Glutamatergic neuron (in vitro differentiated cells): ENCODE results near the gene IL1RL2. TPM values are rescaled to one million over a fixed set of nuclear protein-coding genes. Genes with fewer than 3 reads are reported as not detected.

Source experiments
- DNase-seq: peaks from one replicate; pipeline ENCODE4 v3.0.0; 2022
- H3K27ac Mint-ChIP-seq: one replicate; pipeline ENCODE4 v1.8.0; 2020; ENCODE audit warnings: mild to moderate bottlenecking, mixed read lengths, inconsistent platforms; ENCODE audit not compliant: unreplicated experiment
- H3K27me3 Mint-ChIP-seq: one replicate; pipeline ENCODE4 v1.8.0; 2020; ENCODE audit warnings: mild to moderate bottlenecking, moderate library complexity, mixed read lengths, inconsistent platforms; ENCODE audit not compliant: unreplicated experiment
- H3K36me3 Mint-ChIP-seq: one replicate; pipeline ENCODE4 v1.8.0; 2020; ENCODE audit warnings: mild to moderate bottlenecking, mixed read lengths, inconsistent platforms; ENCODE audit not compliant: unreplicated experiment
- H3K4me1 Mint-ChIP-seq: one replicate; pipeline ENCODE4 v1.8.0; 2020; ENCODE audit warnings: mild to moderate bottlenecking, low read depth, mixed read lengths, inconsistent platforms; ENCODE audit not compliant: unreplicated experiment
- H3K4me3 Mint-ChIP-seq: one replicate; pipeline ENCODE4 v1.8.0; 2020; ENCODE audit warnings: mild to moderate bottlenecking, mixed read lengths, inconsistent platforms; ENCODE audit not compliant: unreplicated experiment
- H3K9me3 Mint-ChIP-seq: one replicate; pipeline ENCODE4 v1.8.0; 2020; ENCODE audit warnings: mild to moderate bottlenecking, moderate library complexity, mixed read lengths, inconsistent platforms; ENCODE audit not compliant: unreplicated experiment
- total RNA-seq: library from RNA; stranded (reverse); fragmentation: NEBNext Ultra II Directional; extraction: Animal tissue kit (Norgen Biotek cat#: 25700); gene quantifications from one replicate; pipeline ENCODE4 v1.2.1, GENCODE V29; 2021; ENCODE audit not compliant: unreplicated experiment
- TF ChIP-seq, protein P1 (sequence below): fragments of 200-600 bp; sonication (generic); IDR thresholded peaks from one replicate; pipeline ENCODE4 v1.5.0; 2021; ENCODE audit not compliant: partially characterized antibody, unreplicated experiment

Gene IL1RL2
- total RNA-seq, 1 donor from 2014 or later, result not detected

DNA sequence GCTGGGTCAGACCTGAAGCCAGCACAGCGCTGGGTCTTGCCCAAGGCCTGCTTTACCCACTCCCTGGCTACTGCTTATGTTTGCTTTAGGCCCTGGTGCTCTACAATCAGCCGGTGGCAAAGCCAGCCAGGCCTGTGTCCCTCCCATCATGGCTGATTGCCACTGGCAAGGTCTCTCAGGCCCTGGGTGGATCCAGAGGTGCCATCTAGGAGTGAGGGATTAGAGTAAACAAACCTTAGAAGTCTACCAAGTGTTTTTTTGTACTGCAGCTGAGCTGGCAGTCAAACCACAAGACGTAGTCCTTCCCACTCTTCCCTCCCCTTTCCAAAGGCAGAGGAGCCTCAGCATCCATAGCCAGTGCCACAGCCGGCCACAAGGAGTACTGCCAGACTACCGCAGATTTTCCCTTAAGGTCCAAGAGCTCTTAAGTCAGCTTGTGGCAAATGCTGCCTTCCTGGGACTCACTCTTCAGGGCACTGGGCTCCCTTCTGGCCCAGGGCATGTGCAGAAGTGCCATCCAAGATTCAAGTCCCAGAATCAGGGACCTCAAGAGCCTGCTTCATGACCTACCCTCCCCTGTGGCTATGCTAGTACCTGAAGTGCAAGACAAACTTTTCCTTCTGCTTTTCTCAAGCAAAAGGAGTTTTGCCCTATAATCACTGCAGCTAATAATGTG, 20.0 kb downstream of the IL1RL2 start:
- H3K9me3 Mint-ChIP-seq, result peaks cover 3% of the 10 kb centered on the region
- no peak overlapping the region for H3K4me3 Mint-ChIP-seq
- no peak for DNase-seq
- no peaks in the 10 kb centered on the region for H3K36me3 Mint-ChIP-seq
- no peaks in the 10 kb centered on the region for H3K4me1 Mint-ChIP-seq
- H3K27ac Mint-ChIP-seq, result no peak overlapping the region
- no peaks in the 10 kb centered on the region for H3K27me3 Mint-ChIP-seq
- TF ChIP-seq, protein P1, sequence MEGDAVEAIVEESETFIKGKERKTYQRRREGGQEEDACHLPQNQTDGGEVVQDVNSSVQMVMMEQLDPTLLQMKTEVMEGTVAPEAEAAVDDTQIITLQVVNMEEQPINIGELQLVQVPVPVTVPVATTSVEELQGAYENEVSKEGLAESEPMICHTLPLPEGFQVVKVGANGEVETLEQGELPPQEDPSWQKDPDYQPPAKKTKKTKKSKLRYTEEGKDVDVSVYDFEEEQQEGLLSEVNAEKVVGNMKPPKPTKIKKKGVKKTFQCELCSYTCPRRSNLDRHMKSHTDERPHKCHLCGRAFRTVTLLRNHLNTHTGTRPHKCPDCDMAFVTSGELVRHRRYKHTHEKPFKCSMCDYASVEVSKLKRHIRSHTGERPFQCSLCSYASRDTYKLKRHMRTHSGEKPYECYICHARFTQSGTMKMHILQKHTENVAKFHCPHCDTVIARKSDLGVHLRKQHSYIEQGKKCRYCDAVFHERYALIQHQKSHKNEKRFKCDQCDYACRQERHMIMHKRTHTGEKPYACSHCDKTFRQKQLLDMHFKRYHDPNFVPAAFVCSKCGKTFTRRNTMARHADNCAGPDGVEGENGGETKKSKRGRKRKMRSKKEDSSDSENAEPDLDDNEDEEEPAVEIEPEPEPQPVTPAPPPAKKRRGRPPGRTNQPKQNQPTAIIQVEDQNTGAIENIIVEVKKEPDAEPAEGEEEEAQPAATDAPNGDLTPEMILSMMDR, result no peak

DNA sequence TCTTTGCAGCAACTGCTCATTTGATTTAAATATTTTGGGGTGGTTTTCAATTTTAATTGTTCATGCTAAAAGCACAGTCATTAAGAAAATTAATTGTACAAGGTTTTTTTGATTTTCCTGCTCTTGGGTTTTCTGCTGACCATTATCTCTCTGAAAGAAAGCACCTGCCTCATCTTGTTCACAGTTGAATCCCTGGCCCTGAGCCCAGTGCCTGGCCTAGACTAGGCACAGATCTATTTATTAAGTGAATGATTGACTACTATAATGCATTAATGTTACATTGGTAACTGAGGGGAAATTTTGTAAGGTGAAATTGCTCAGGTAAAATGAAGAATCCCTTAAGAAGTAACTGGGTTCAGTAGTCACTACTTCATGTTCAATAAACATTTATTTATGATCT, 22.0 kb downstream of the IL1RL2 start:
- Mint-ChIP-seq H3K27me3 (no peaks in the 10 kb centered on the region), H3K4me1 (no peaks in the 10 kb centered on the region), H3K36me3 (no peaks in the 10 kb centered on the region), H3K9me3 (peaks cover 3% of the 10 kb centered on the region), H3K27ac (no peak overlapping the region), H3K4me3 (no peak overlapping the region)
- DNase-seq, result no peak
- TF ChIP-seq, protein P1, result no peak

DNA sequence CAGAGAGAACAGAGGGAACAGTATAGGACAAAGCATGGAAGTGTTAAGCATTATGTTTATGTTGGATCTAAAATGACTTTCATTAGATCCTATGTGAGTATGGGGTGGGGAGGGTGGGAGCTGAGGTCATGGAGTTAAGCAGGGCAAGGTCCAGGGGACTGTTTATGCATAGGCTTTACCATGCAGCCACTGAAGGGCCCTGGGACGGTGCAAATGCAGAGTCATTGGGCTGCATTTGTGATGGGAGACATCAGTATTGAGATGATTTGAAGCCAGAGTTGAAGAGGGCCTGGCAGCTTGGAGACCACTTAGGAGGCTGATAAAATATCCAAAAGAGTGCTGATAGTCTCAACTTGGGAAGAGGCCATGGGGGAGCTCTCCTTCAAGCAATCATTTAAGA, 22.7 kb downstream of the IL1RL2 start:
- Mint-ChIP-seq H3K36me3 (no peaks in the 10 kb centered on the region), H3K27ac (no peak overlapping the region), H3K4me3 (no peak overlapping the region), H3K9me3 (peaks cover 3% of the 10 kb centered on the region), H3K4me1 (no peaks in the 10 kb centered on the region), H3K27me3 (no peaks in the 10 kb centered on the region)
- TF ChIP-seq, protein P1, result no peak
- no peak for DNase-seq

DNA sequence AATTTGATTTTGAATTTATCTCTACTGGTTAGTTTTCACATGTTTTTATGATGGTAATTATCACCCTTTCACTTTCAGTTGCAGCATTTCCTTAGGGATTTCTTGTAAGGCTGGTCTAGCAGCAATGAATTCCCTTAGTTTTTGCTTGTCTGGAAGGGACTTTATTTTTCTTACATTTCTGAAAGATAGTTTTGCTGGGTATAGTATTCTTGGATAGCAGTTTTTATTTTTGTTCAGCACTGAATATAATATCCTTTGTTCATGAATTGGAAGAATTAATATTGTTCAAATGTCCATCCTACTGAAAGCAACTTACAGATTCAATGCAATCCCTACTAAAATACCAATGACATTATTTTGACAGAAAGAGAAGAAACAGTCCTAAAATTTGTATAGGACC, 30.2 kb downstream of the IL1RL2 start:
- no peaks in the 10 kb centered on the region for H3K4me1 Mint-ChIP-seq
- H3K27ac Mint-ChIP-seq, result no peak overlapping the region
- H3K27me3 Mint-ChIP-seq, result peaks cover 3% of the 10 kb centered on the region
- no peak overlapping the region for H3K4me3 Mint-ChIP-seq
- TF ChIP-seq, protein P1, result no peak
- DNase-seq, result no peak
- H3K36me3 Mint-ChIP-seq, result peaks cover 9% of the 10 kb centered on the region
- H3K9me3 Mint-ChIP-seq, result no peaks in the 10 kb centered on the region

DNA sequence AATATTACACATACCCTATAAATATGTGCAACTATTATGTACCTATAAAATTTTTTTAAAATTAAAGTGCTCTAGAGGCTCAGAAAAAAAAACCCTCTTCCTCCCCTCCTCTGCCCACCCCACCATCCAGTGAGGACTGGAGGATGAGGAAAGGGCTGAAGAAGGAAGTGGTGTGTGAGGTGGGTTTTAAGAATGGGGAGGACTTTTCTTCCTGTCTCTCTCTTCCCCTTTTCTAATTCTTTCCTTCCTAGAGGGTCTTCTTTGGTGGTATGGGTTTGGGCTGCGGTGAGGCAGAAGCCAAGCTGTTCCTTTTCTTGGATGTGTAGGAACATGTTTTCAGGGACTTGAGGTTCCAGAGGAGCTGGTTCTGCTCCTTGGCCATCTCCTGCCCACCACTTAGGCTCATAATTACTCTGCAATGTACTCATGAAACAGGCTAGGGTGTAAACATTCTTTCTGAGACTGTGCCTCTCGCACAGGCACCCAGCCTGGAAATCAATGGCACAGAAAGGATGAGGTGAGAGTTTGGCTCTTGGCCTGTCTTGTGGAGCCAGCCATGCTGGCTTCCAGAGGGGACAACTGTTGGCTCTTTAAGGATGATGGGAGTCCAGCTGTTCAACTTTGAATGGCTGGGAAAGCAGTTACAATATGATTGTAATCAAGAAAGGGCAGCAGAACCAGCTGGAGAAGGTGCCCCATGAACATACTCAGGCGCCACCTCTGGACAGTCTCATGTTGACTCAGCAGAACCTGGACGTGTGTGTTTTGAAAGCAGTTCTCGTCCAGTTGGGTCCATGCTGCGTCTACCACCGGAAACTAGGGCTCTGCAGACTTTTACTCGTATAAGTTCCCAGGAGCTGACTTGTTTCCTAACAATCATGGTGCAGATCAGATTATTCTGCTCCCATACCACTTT, 38.3 kb downstream of the IL1RL2 start:
- no peak for DNase-seq
- Mint-ChIP-seq H3K27ac (no peak overlapping the region), H3K4me1 (peaks cover 2% of the 10 kb centered on the region), H3K36me3 (no peaks in the 10 kb centered on the region), H3K27me3 (peaks cover 8% of the 10 kb centered on the region), H3K9me3 (peaks cover 2% of the 10 kb centered on the region), H3K4me3 (no peak overlapping the region)
- TF ChIP-seq, protein P1, result no peak
